Lower leg skin (tissue), 3 donors: ENCODE data around the gene SLC45A3.

Experiments used
- POLR2A ChIP-seq, 2 donors: fragments of 450-650 bp; IDR thresholded peaks; one replicate each; pipeline ENCODE4 v1.6.1; 2016 to 2017; ENCODE audit warnings: antibody characterized with exemption in 2 of 2, mild to moderate bottlenecking in 1 of 2, moderate library complexity in 1 of 2
- TF ChIP-seq, protein P1 (sequence below), 3 donors: fragments of 450-650 bp; IDR thresholded peaks; one replicate each; pipeline ENCODE4 v1.5.1; 2016; ENCODE audit warnings: antibody characterized with exemption in 3 of 3, mild to moderate bottlenecking in 3 of 3, moderate library complexity in 2 of 3

DNA sequence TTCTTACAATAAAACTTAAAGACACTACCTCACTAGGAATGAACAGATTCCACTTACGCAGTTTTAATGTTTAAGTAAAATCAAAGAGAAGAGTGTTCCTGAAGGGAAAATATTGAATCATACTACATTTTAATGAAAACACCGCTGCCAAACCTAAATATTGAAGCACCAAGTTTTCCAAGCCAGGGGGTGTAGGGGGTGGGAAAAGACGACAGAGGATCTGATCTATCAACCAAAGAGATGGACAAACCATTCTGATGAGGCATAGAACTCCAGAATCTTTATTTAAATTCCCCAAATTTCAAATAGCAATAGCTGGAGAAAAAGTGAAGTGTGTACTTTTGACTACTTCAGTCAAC lies 49.7 kb downstream of the SLC45A3 start:
- TF ChIP-seq, protein P1, sequence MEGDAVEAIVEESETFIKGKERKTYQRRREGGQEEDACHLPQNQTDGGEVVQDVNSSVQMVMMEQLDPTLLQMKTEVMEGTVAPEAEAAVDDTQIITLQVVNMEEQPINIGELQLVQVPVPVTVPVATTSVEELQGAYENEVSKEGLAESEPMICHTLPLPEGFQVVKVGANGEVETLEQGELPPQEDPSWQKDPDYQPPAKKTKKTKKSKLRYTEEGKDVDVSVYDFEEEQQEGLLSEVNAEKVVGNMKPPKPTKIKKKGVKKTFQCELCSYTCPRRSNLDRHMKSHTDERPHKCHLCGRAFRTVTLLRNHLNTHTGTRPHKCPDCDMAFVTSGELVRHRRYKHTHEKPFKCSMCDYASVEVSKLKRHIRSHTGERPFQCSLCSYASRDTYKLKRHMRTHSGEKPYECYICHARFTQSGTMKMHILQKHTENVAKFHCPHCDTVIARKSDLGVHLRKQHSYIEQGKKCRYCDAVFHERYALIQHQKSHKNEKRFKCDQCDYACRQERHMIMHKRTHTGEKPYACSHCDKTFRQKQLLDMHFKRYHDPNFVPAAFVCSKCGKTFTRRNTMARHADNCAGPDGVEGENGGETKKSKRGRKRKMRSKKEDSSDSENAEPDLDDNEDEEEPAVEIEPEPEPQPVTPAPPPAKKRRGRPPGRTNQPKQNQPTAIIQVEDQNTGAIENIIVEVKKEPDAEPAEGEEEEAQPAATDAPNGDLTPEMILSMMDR (IDR thresholded peaks at IDR 0.05), result no peak
- TF ChIP-seq POLR2A (IDR thresholded peaks at IDR 0.05), result no peak
